T-helper 2 cell treated with Interferon-gamma antibody and Interleukin-4, amounts not matched to agents 5 μg/mL and 100 μg/mL, for 36 hours (primary cell): ENCODE results near the gene PAX3.
"Not testable (repeated sequence)": the region's sequence is repeated elsewhere in the genome, so short reads cannot be mapped to it uniquely, and the experiment has no call there.

Experiments used
- DNase-seq: peaks from one replicate; pipeline ENCODE4 v3.0.0; 2021; ENCODE audit warnings: low spot score
- H3K27ac Mint-ChIP-seq: one replicate; pipeline ENCODE4 v1.8.0; 2021; ENCODE audit warnings: mild to moderate bottlenecking, mixed read lengths
- H3K27me3 Mint-ChIP-seq: one replicate; pipeline ENCODE4 v1.8.0; 2021; ENCODE audit warnings: low read depth, mixed read lengths
- H3K36me3 Mint-ChIP-seq: one replicate; pipeline ENCODE4 v1.8.0; 2021; ENCODE audit warnings: low read depth, mixed read lengths
- H3K4me1 Mint-ChIP-seq: one replicate; pipeline ENCODE4 v1.8.0; 2021; ENCODE audit warnings: low read depth, mixed read lengths
- H3K4me3 Mint-ChIP-seq: one replicate; pipeline ENCODE4 v1.8.0; 2022; ENCODE audit warnings: mild to moderate bottlenecking, moderate library complexity, mixed read lengths
- H3K9me3 Mint-ChIP-seq: one replicate; pipeline ENCODE4 v1.8.0; 2021; ENCODE audit warnings: mixed read lengths

The PAX3 gene

DNA sequence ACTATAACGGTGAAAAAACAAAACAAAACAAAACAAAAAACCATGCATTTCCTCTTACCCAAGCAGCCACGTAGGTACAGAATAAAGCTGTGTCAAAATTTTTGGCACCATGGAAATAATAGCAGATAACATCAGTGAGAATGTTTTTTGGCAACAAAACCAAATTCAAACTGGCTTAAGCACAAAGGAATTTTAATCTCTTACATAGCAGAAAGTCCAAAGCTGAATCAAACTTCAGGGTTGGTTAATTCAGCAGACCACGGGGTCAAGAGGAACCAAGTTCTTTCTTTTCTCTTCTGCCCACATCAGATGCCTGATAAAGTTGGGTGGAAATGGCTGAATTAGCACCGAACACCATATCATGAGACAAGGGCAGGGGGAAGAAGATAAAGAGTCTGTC, 129.5 kb downstream of the PAX3 start:
- Mint-ChIP-seq H3K36me3 (no peaks in the 10 kb centered on the region), H3K9me3 (no peaks in the 10 kb centered on the region), H3K27ac (no peak overlapping the region), H3K4me1 (no peaks in the 10 kb centered on the region), H3K27me3 (no peaks in the 10 kb centered on the region), H3K4me3 (no peak overlapping the region)
- DNase-seq: no peak

DNA sequence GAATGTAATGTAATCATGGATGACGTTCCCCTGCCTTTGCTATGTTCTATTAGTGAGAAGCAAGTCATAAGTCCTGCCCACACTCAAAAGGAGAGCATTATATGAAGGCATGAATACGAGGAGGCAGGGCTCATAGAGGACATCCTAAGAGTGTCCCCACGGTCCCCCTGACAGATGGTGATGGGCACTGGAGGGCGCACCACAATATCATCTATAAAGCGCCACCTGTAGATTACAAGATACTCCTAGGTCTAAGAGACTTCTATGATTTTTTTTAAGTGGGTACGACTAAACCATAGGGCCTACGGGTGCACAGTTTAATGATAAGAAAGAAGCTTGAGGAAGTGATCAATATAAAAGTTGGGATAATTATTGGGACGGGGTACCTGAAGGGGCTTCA, 131.0 kb downstream of the PAX3 start:
- no peaks in the 10 kb centered on the region for H3K4me1 Mint-ChIP-seq
- no peaks in the 10 kb centered on the region for H3K9me3 Mint-ChIP-seq
- no peaks in the 10 kb centered on the region for H3K36me3 Mint-ChIP-seq
- no peaks in the 10 kb centered on the region for H3K27me3 Mint-ChIP-seq
- H3K4me3 Mint-ChIP-seq: no peak overlapping the region
- DNase-seq: no peak
- H3K27ac Mint-ChIP-seq: no peak overlapping the region

DNA sequence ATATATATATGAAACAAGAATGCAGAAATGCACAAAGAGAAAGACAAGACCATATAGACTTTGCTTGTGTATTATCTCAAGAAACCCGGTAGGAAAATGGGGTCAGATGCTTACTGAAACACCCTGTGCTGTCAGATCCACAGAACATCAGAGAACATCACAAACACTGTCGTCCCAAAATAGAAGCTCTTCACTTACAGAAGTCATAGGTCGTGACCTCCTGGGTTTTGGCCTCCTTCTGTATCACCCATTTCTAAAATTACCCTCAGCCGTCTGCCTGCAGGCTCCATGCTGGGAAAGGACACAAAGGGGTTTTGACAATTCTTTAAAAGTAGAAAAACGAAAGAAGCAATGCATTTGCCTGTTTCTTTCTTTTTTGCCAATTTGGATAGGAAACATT, 137.9 kb downstream of the PAX3 start:
- peaks cover 4% of the 10 kb centered on the region for H3K9me3 Mint-ChIP-seq
- DNase-seq: no peak
- no peaks in the 10 kb centered on the region for H3K27me3 Mint-ChIP-seq
- H3K27ac Mint-ChIP-seq: no peak overlapping the region
- H3K4me3 Mint-ChIP-seq: no peak overlapping the region
- no peaks in the 10 kb centered on the region for H3K36me3 Mint-ChIP-seq
- H3K4me1 Mint-ChIP-seq: no peaks in the 10 kb centered on the region

DNA sequence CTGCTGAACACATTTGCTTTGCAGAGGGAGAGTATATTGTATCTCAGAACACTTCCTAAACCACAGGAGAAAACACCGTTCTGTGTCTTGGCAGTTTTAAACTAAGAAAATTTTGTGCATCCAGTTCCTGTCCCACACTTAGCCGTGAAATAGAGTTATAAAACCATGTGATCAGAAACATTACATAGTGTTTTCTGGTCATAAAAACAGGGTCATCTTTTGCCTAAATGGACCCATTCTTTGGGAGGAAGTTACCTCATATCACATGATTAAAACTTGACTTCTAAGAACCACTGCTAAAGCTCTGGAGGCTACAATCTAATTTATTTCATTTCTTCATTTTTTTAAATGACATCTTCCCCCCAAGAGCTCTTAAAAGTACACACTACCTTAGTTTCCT, 138.7 kb downstream of the PAX3 start:
- Mint-ChIP-seq H3K27ac (no peak overlapping the region), H3K27me3 (no peaks in the 10 kb centered on the region), H3K4me1 (no peaks in the 10 kb centered on the region), H3K36me3 (no peaks in the 10 kb centered on the region), H3K4me3 (no peak overlapping the region), H3K9me3 (peaks cover 4% of the 10 kb centered on the region)
- no peak for DNase-seq

DNA sequence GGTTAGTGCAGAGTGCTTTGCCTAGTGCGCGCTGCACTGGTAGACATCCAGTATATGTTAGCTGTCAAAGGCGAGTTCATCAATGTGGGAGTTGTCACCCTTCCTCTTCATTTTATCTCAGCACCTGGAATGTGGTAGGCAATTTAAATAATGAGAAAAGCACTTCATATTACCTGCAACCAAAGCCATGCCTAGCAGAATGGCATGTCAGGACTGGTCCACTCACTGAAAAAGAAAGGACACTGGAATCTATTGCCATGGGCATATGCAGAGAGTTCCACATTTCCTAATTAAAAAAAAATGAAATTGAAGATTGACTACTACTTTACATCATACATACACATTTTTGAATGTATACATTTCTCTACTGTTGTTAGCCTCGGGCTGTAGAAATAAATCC, 139.6 kb downstream of the PAX3 start:
- peaks cover 4% of the 10 kb centered on the region for H3K9me3 Mint-ChIP-seq
- DNase-seq: no peak

DNA sequence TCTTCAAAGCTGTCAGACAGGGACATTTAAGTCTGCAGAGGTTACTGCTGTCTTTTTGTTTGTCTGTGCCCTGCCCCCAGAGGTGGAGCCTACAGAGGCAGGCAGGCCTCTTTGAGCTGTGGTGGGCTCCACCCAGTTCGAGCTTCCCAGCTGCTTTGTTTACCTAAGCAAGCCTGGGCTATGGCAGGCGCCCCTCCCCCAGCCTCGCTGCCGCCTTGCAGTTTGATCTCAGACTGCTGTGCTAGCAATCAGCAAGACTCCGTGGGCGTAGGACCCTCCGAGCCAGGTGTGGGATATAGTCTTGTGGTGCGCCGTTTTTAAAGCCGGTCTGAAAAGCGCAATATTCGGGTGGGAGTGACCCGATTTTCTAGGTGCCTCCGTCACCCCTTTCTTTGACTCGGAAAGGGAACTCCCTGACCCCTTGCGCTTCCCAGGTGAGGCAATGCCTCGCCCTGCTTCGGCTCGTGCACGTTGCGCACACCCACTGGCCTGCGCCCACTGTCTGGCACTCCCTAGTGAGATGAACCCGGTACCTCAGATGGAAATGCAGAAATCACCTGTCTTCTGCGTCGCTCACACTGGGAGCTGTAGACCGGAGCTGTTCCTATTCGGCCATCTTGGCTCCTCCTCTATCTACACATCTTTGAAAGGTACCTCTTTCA, 143.7 kb downstream of the PAX3 start:
- H3K4me3 Mint-ChIP-seq, H3K27ac Mint-ChIP-seq, H3K9me3 Mint-ChIP-seq, H3K27me3 Mint-ChIP-seq, DNase-seq, H3K4me1 Mint-ChIP-seq, H3K36me3 Mint-ChIP-seq: not testable (repeated sequence)

More for the DNA sequence above, 139.6 kb downstream of the PAX3 start:
- Mint-ChIP-seq H3K27me3 (no peaks in the 10 kb centered on the region), H3K4me3 (no peak overlapping the region), H3K4me1 (no peaks in the 10 kb centered on the region), H3K27ac (no peak overlapping the region), H3K36me3 (no peaks in the 10 kb centered on the region)
